ENCODE measurements around the gene KRR1. TPM values are rescaled to one million over a fixed set of nuclear protein-coding genes. Genes with fewer than 3 reads are reported as not detected.
A peak's percentile ranks its signal among the peaks of the same experiment; 100 is the strongest.

Gene KRR1
- total RNA-seq, result 10 to 100 TPM; 81.1 to 83.9 TPM

- H3K36me3 Mint-ChIP-seq (ENCODE audit: low read depth), result peaks cover 8% of the 10 kb centered on the region
- H3K9me3 Mint-ChIP-seq, result no peaks in the 10 kb centered on the region
- CTCF ChIA-PET, result interaction anchor here (0.6 to 1.3 kb wide), 5 partner anchors 16 to 945 kb away, joined by 3 to 4 read pairs (median 3); no protein-coding TSS in a partner anchor
- intact Hi-C loops (cut with micrococcal nuclease), result loop anchor here (1.0 to 10.0 kb wide), 13 partner anchors 22 to 1553 kb away; partner anchors contain the start of genes ATXN7L3B, BBS10, E2F7 and GLIPR1
- H3K27ac Mint-ChIP-seq, result peak within 1 kb of the TSS; percentile 98
- H3K4me1 Mint-ChIP-seq (ENCODE audit: low read depth), result peaks cover 29% of the 10 kb centered on the region
- no peaks in the 10 kb centered on the region for H3K27me3 Mint-ChIP-seq (ENCODE audit: low read depth)
- peak within 1 kb of the TSS; percentile 95 for H3K4me3 Mint-ChIP-seq
- peak; percentile 95 for DNase-seq
Observed at GRCh38 chr12:75511116-75512048, at the start of gene KRR1. TSS of gene KRR1 (minus strand) at chr12:75511609. CDS start at chr12:75511597, 12 bp downstream.

DNA sequence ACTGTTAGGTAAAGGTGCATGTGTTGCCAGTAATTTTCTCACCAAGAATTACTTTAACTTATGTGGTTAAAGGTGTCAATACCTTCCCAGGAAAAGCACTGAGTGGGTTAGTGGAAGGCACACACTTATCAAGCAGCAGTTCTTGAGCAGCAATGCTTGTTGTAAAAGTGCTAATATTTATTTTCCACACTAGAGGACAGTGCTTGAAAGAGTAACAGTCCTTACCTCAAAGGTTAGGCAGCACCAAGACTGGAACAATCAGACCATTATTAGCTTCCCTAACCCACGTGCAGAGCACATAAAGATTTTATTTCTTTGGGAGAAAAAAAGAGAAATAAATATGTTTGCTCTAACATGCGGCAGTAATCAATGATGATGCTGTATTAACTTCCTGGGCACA, 48.8 kb upstream of the KRR1 start:
- DNase-seq, result no peak
- intact Hi-C loops (cut with micrococcal nuclease), result no loop called here
- no peak overlapping the region for H3K27ac Mint-ChIP-seq

DNA sequence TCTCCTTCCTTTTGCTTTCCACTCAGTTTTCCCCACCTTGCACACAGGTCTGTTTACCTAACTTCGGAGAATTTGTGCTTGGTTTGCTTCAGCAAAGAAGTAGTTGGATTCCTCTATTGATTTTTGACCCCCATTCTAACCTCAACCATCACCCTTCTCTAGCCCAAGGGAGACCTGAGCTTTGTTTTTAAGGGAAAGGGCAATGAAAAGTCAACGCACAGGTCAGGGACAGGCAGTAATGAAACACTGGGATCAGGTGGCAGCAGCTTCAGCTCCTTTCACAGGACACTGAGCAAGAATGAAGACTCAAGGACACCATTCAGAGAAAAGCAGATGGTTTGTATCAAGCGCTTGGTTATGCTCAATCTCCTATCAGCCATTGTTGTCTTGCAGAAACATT, 46.9 kb upstream of the KRR1 start:
- intact Hi-C loops (cut with micrococcal nuclease), result no loop called here

More for the DNA sequence above, 48.8 kb upstream of the KRR1 start:
- H3K4me3 Mint-ChIP-seq, result no peak overlapping the region
- H3K36me3 Mint-ChIP-seq (ENCODE audit: low read depth), result no peaks in the 10 kb centered on the region
- peaks cover 14% of the 10 kb centered on the region for H3K27me3 Mint-ChIP-seq (ENCODE audit: low read depth)
- H3K4me1 Mint-ChIP-seq (ENCODE audit: low read depth), result no peaks in the 10 kb centered on the region
- H3K9me3 Mint-ChIP-seq, result no peaks in the 10 kb centered on the region
- CTCF ChIA-PET, result interaction anchor here (0.8 to 1.0 kb wide), 2 partner anchors 33 to 142 kb away, joined by 3 to 4 read pairs; no protein-coding TSS in a partner anchor

DNA sequence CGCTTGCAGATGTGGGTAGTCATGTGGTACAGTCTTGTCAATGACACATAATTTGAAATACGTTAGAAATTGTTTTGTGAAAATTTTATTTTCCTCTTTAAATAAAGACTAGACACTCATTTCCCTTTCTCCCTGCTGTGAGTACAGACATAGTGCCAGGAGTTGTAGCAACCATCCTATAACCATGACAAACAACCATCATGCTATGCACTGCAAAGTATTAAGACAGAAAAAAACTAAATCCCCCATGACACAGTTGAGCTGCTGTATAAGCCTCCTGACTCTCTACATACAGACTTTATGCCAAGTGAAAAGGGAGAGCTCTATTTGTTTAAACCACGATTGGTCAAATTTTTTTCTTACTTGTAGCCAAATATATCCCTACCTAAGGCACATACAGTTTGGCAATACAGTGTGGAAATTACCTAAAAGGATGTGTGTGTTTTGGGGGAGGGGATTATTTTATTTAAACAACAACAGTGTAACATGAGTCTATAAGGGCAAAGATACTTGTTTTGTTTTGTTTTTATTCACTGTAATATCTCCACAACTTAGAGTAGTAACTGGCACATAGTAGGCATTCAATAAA, 45.0 kb upstream of the KRR1 start:
- Mint-ChIP-seq H3K4me3 (no peak overlapping the region), H3K27me3 (ENCODE audit: low read depth) (peaks cover 13% of the 10 kb centered on the region), H3K4me1 (ENCODE audit: low read depth) (no peaks in the 10 kb centered on the region), H3K9me3 (no peaks in the 10 kb centered on the region), H3K27ac (no peak overlapping the region), H3K36me3 (ENCODE audit: low read depth) (no peaks in the 10 kb centered on the region)
- CTCF ChIA-PET, result no interaction called here
- intact Hi-C loops (cut with micrococcal nuclease), result no loop called here
- DNase-seq, result no peak

More for the DNA sequence above, 46.9 kb upstream of the KRR1 start:
- H3K4me1 Mint-ChIP-seq (ENCODE audit: low read depth), result no peaks in the 10 kb centered on the region
- no peak overlapping the region for H3K4me3 Mint-ChIP-seq
- DNase-seq, result no peak
- H3K9me3 Mint-ChIP-seq, result no peaks in the 10 kb centered on the region
- no peaks in the 10 kb centered on the region for H3K36me3 Mint-ChIP-seq (ENCODE audit: low read depth)
- CTCF ChIA-PET, result no interaction called here
- H3K27ac Mint-ChIP-seq, result no peak overlapping the region
- peaks cover 15% of the 10 kb centered on the region for H3K27me3 Mint-ChIP-seq (ENCODE audit: low read depth)

GRCh38 chr12:75554556-75554880, 43.1 kb upstream of the KRR1 start:
- peaks cover 7% of the 10 kb centered on the region for H3K27me3 Mint-ChIP-seq (ENCODE audit: low read depth)
- H3K4me1 Mint-ChIP-seq (ENCODE audit: low read depth), result no peaks in the 10 kb centered on the region
- no peak overlapping the region for H3K4me3 Mint-ChIP-seq
- CTCF ChIA-PET, result no interaction called here
- no peaks in the 10 kb centered on the region for H3K9me3 Mint-ChIP-seq
- intact Hi-C loops (cut with micrococcal nuclease), result no loop called here
- H3K36me3 Mint-ChIP-seq (ENCODE audit: low read depth), result no peaks in the 10 kb centered on the region
- no peak overlapping the region for H3K27ac Mint-ChIP-seq
- DNase-seq, result no peak

DNA sequence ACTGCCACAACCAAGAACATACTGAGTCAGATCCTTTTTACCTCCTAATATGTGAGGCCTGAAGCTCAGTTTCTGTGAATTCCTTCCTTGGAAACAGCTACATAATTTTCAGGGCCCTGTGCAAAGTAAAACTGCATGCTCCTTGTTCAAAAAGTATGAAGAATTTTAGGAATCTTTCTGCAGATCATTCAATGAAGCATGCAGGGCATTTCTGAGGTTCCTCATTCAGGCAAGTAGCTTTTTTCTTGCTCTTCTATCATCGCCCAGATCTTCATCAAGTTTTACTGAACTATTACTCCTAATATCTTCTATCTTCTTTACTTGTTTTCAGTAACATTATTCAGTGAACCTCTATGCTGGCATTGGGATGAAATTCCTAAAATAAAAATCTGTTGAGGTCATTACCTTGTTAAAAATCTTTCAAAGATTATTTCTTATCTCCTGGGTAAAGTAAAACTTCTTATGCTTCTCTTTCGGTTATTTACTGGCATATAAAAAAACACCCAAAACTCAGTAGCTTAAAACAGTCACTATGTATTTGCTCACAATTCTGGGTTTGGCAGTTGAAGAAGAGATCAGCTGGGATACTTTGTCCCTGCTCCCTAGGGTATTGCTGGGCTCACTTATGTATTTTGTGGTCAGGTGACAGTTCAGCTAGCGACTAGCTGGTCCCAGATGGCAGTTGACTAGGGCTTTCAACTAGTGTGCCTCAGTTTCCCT, 42.6 kb upstream of the KRR1 start:
- H3K4me1 Mint-ChIP-seq (ENCODE audit: low read depth), result no peaks in the 10 kb centered on the region
- CTCF ChIA-PET, result no interaction called here

DNA sequence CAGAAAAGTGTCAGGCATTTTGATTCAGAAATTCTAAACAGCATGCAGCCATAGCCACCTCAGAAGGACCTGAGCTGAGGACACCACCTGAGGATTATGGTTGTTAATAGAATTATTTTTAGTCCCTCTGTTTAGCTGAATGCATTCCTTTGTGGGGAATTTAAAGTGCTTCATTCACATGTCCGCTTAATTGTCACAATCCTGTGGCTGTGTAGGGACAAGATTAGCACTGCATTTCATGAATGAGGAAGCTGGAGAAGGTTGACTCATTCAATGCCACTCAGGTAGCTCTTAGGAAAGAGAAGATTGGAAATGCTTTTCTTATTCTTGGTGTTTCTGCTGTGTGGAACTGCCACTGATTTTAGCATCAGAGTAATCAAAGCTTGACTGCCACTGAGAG, 42.0 kb upstream of the KRR1 start:
- Mint-ChIP-seq H3K36me3 (ENCODE audit: low read depth) (no peaks in the 10 kb centered on the region), H3K27me3 (ENCODE audit: low read depth) (peaks cover 12% of the 10 kb centered on the region), H3K27ac (no peak overlapping the region), H3K4me1 (ENCODE audit: low read depth) (no peaks in the 10 kb centered on the region), H3K4me3 (no peak overlapping the region), H3K9me3 (no peaks in the 10 kb centered on the region)
- CTCF ChIA-PET, result no interaction called here
- intact Hi-C loops (cut with micrococcal nuclease), result no loop called here
- no peak for DNase-seq

More for the DNA sequence above, 42.6 kb upstream of the KRR1 start:
- Mint-ChIP-seq H3K27ac (no peak overlapping the region), H3K36me3 (ENCODE audit: low read depth) (no peaks in the 10 kb centered on the region), H3K4me3 (no peak overlapping the region), H3K9me3 (no peaks in the 10 kb centered on the region), H3K27me3 (ENCODE audit: low read depth) (peaks cover 7% of the 10 kb centered on the region)
- intact Hi-C loops (cut with micrococcal nuclease), result no loop called here
- DNase-seq, result no peak

GRCh38 chr12:75551477-75551876, 40.1 kb upstream of the KRR1 start:
- Mint-ChIP-seq H3K36me3 (ENCODE audit: low read depth) (no peaks in the 10 kb centered on the region), H3K4me3 (no peak overlapping the region), H3K9me3 (no peaks in the 10 kb centered on the region), H3K27me3 (ENCODE audit: low read depth) (peaks cover 16% of the 10 kb centered on the region), H3K27ac (no peak overlapping the region), H3K4me1 (ENCODE audit: low read depth) (no peaks in the 10 kb centered on the region)
- CTCF ChIA-PET, result interaction anchor here (0.6 kb wide), 1 partner anchor 21 kb away, joined by 3 read pairs; no protein-coding TSS in a partner anchor
- no peak for DNase-seq
- intact Hi-C loops (cut with micrococcal nuclease), result no loop called here

GRCh38 chr12:75550401-75551240, 39.2 kb upstream of the KRR1 start:
- no peak for DNase-seq
- Mint-ChIP-seq H3K27me3 (ENCODE audit: low read depth) (peaks cover 19% of the 10 kb centered on the region), H3K27ac (no peak overlapping the region), H3K4me1 (ENCODE audit: low read depth) (no peaks in the 10 kb centered on the region), H3K9me3 (no peaks in the 10 kb centered on the region), H3K4me3 (no peak overlapping the region), H3K36me3 (ENCODE audit: low read depth) (no peaks in the 10 kb centered on the region)
- intact Hi-C loops (cut with micrococcal nuclease), result no loop called here
- CTCF ChIA-PET, result no interaction called here

GRCh38 chr12:75549989-75550388, 38.6 kb upstream of the KRR1 start:
- CTCF ChIA-PET, result no interaction called here
- no peak for DNase-seq
- Mint-ChIP-seq H3K27ac (no peak overlapping the region), H3K36me3 (ENCODE audit: low read depth) (no peaks in the 10 kb centered on the region), H3K9me3 (no peaks in the 10 kb centered on the region), H3K4me1 (ENCODE audit: low read depth) (no peaks in the 10 kb centered on the region), H3K27me3 (ENCODE audit: low read depth) (peaks cover 17% of the 10 kb centered on the region), H3K4me3 (no peak overlapping the region)
- intact Hi-C loops (cut with micrococcal nuclease), result no loop called here

GRCh38 chr12:75548879-75549278, 37.5 kb upstream of the KRR1 start:
- intact Hi-C loops (cut with micrococcal nuclease), result no loop called here
- Mint-ChIP-seq H3K36me3 (ENCODE audit: low read depth) (no peaks in the 10 kb centered on the region), H3K9me3 (no peaks in the 10 kb centered on the region), H3K27me3 (ENCODE audit: low read depth) (peaks cover 17% of the 10 kb centered on the region), H3K4me1 (ENCODE audit: low read depth) (no peaks in the 10 kb centered on the region), H3K4me3 (no peak overlapping the region), H3K27ac (no peak overlapping the region)
- CTCF ChIA-PET, result no interaction called here
- no peak for DNase-seq

DNA sequence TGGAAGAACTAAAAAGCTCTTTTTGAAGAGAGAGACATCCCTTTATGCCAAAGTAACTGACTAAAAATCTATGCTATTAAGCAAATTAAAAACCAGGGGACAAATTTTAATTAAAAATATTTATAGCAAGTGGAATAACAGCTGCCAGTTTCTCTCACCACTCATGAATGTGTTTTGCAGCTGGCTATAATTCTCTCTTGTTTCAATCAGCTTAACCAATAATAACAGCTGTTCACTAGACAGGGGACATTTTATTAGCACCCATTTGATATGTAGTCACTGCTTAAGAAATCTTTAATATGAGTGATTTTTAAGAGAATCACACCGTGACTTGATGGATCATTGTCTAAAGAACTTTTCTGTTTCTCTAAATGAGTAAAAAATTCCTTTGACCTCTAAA, 34.2 kb upstream of the KRR1 start:
- Mint-ChIP-seq H3K9me3 (no peaks in the 10 kb centered on the region), H3K27ac (no peak overlapping the region), H3K27me3 (ENCODE audit: low read depth) (peaks cover 14% of the 10 kb centered on the region), H3K4me3 (no peak overlapping the region), H3K36me3 (ENCODE audit: low read depth) (no peaks in the 10 kb centered on the region), H3K4me1 (ENCODE audit: low read depth) (no peaks in the 10 kb centered on the region)
- DNase-seq, result no peak
- intact Hi-C loops (cut with micrococcal nuclease), result no loop called here
- CTCF ChIA-PET, result no interaction called here

Data from activated naive CD4-positive, alpha-beta T cell treated with anti-CD3 and anti-CD28 coated beads for 36 hours (primary cell).